Mucosa of rectum (tissue), 2 donors: Measurements from ENCODE around the gene SIRT3.

ENCODE experiments used
- H3K27ac ChIP-seq, 2 donors: one replicate each; pipeline ENCODE4 v1.7.0; 2013; ENCODE audit warnings: inconsistent platforms in 2 of 2, low read depth in 2 of 2, low read length in 2 of 2
- H3K27me3 ChIP-seq, 2 donors: one replicate each; pipeline ENCODE4 v1.7.0; 2013; ENCODE audit warnings: low read length in 2 of 2; ENCODE audit not compliant: control insufficient read depth in 2 of 2, insufficient read depth in 2 of 2
- H3K36me3 ChIP-seq, 2 donors: one replicate each; pipeline ENCODE4 v1.7.0; 2013; ENCODE audit warnings: low read length in 2 of 2; ENCODE audit not compliant: control insufficient read depth in 2 of 2, insufficient read depth in 2 of 2
- H3K4me1 ChIP-seq, 2 donors: one replicate each; pipeline ENCODE4 v1.7.0; 2013; ENCODE audit warnings: low read length in 2 of 2, mild to moderate bottlenecking in 1 of 2; ENCODE audit not compliant: control insufficient read depth in 2 of 2, insufficient read depth in 2 of 2
- H3K4me3 ChIP-seq, 2 donors: one replicate each; pipeline ENCODE4 v1.7.0; 2013; ENCODE audit warnings: low read length in 2 of 2
- H3K9ac ChIP-seq, 2 donors: one replicate each; pipeline ENCODE4 v1.7.0; 2013; ENCODE audit warnings: low read length in 2 of 2, low read depth in 1 of 2, mild to moderate bottlenecking in 1 of 2
- H3K9me3 ChIP-seq, 2 donors: one replicate each; pipeline ENCODE4 v1.7.0; 2013; ENCODE audit warnings: low read length in 2 of 2; ENCODE audit not compliant: control insufficient read depth in 2 of 2
- donor health status: healthy.
- donor health status: Normal muscosa, but diverticular disease.

The SIRT3 gene

GRCh38 chr11:209275-210121 lies 26.6 kb downstream of the SIRT3 start:
- peak overlapping the region; percentile 100 for H3K27ac ChIP-seq
- H3K36me3 ChIP-seq = peaks cover 47 to 63% of the 10 kb centered on the region in 2 donors
- no peaks in the 10 kb centered on the region for H3K27me3 ChIP-seq
- H3K4me1 ChIP-seq = peaks cover 26 to 28% of the 10 kb centered on the region in 2 donors
- peak overlapping the region; percentile 77 to 99 for H3K9ac ChIP-seq
- H3K4me3 ChIP-seq = peak overlapping the region; percentile 98 to 99
- no peaks in the 10 kb centered on the region for H3K9me3 ChIP-seq

DNA sequence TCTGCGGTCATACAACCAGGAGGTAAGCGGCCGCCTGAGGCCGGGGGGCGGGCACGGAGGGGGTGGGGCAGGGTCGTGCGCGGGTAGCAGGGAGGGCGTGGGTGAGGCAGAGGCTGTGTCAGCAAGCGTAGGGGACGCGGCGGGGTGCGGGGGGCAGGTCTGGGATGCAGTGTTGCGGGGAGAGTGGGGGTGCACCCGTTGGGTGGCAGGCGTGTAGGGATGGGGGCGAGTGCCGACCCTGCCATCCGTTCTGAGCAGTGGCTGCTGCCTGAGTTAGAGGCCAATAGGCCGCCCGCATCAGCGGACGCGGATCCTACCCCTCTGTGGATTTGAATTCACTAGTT lies 27.3 kb downstream of the SIRT3 start:
- H3K4me1 ChIP-seq = peaks cover 28 to 29% of the 10 kb centered on the region in 2 donors
- peak overlapping the region; percentile 98 to 99 for H3K4me3 ChIP-seq
- peak overlapping the region; percentile 77 to 99 for H3K9ac ChIP-seq
- no peaks in the 10 kb centered on the region for H3K9me3 ChIP-seq
- H3K27me3 ChIP-seq = no peaks in the 10 kb centered on the region
- peaks cover 47 to 63% of the 10 kb centered on the region in 2 donors for H3K36me3 ChIP-seq
- peak overlapping the region; percentile 100 for H3K27ac ChIP-seq

DNA sequence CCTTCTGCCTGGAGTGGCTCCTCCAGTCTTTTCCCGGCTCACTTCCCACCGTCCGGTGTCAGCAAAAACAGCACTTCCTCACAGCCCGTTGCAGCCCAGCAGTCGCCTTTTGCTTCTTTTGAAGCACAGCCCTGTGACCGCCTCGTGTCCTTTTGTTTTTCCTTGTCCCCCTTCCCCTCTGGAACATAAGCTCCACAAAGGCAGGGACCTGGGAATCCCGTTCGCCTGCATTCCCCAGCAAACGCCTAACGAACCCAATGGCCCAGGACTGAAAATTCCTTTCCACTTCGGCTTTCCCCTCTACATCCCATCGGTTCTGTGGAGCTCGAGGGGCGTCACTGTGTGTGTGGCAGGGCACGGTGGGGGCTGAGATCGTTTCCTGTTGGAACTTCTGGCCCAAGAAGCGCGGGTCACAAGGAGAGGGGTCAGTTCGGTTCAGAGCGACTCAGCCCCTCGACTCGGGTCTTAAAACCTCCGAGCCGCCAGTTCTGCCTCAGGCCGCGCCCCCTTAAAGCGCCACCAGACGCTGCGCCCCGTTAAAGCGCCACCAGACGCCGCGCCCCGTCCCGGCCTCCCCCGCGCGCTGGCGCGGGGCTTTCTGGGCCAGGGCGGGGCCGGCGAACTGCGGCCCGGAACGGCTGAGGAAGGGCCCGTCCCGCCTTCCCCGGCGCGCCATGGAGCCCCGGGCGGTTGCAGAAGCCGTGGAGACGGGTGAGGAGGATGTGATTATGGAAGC lies 27.8 kb downstream of the SIRT3 start:
- Histone ChIP-seq H3K4me3 (peak overlapping the region; percentile 98 to 99), H3K36me3 (peaks cover 49 to 65% of the 10 kb centered on the region in 2 donors), H3K27ac (peak overlapping the region; percentile 100), H3K9me3 (no peaks in the 10 kb centered on the region), H3K9ac (peak overlapping the region; percentile 99 to 100), H3K27me3 (no peaks in the 10 kb centered on the region), H3K4me1 (peaks cover 28 to 30% of the 10 kb centered on the region in 2 donors)

DNA sequence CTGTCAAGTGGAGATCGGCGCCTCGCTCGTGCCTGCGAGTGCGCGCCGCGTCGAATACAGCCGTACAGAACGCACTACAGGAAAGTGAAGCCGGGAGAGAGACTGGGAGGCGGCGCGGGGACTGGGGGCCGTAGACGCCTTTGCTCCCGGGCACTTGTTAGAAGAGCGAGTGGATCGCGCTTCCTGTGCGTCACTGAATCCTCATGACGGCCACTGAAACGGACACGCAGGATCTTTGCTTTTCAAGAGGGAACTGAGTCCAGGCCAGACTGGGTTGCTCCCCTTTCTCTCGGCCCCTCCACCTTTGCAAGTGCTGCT lies 28.3 kb downstream of the SIRT3 start:
- H3K4me3 ChIP-seq = peak overlapping the region; percentile 98 to 99
- peaks cover 28 to 30% of the 10 kb centered on the region in 2 donors for H3K4me1 ChIP-seq
- peaks cover 44 to 65% of the 10 kb centered on the region in 2 donors for H3K36me3 ChIP-seq
- H3K9me3 ChIP-seq = no peaks in the 10 kb centered on the region
- H3K9ac ChIP-seq = peak overlapping the region; percentile 99 to 100
- no peaks in the 10 kb centered on the region for H3K27me3 ChIP-seq
- peak overlapping the region; percentile 100 for H3K27ac ChIP-seq

GRCh38 chr11:207208-207862 lies 28.8 kb downstream of the SIRT3 start, which contains the start of the genes BET1L and RIC8A:
TSS of gene BET1L (minus strand) at chr11:207399. CDS start at chr11:207321, 78 bp downstream.
TSS of gene RIC8A (plus strand) at chr11:207708. CDS start at chr11:208855, 1,147 bp downstream.
- Histone ChIP-seq H3K27me3 (no peaks in the 10 kb centered on the region), H3K9ac (peak within 1 kb of the TSS; percentile 99 to 100), H3K4me3 (peak within 1 kb of the TSS; percentile 98 to 99), H3K27ac (peak within 1 kb of the TSS; percentile 100), H3K36me3 (peaks cover 39 to 64% of the 10 kb centered on the region in 2 donors), H3K9me3 (no peaks in the 10 kb centered on the region), H3K4me1 (peaks cover 28 to 30% of the 10 kb centered on the region in 2 donors)

GRCh38 chr11:206526-207207 lies 29.5 kb downstream of the SIRT3 start:
- Histone ChIP-seq H3K4me3 (peak overlapping the region; percentile 98), H3K9ac (peak overlapping the region; percentile 99 to 100), H3K4me1 (peaks cover 28 to 30% of the 10 kb centered on the region in 2 donors), H3K27ac (peak overlapping the region; percentile 100), H3K27me3 (no peaks in the 10 kb centered on the region), H3K36me3 (peaks cover 32 to 57% of the 10 kb centered on the region in 2 donors), H3K9me3 (no peaks in the 10 kb centered on the region)

GRCh38 chr11:206002-206384 lies 30.1 kb downstream of the SIRT3 start:
- H3K27ac ChIP-seq = peak overlapping the region in 1 of 2 donors; percentile 100
- H3K27me3 ChIP-seq = no peaks in the 10 kb centered on the region
- peaks cover 28 to 30% of the 10 kb centered on the region in 2 donors for H3K4me1 ChIP-seq
- H3K9me3 ChIP-seq = no peaks in the 10 kb centered on the region
- H3K4me3 ChIP-seq = peak overlapping the region; percentile 98
- H3K9ac ChIP-seq = peak overlapping the region; percentile 99 to 100
- peaks cover 25 to 52% of the 10 kb centered on the region in 2 donors for H3K36me3 ChIP-seq

- Histone ChIP-seq H3K9ac (peak overlapping the region; percentile 34 to 99), H3K27ac (no peak overlapping the region), H3K9me3 (no peaks in the 10 kb centered on the region), H3K4me1 (peaks cover 27 to 28% of the 10 kb centered on the region in 2 donors), H3K27me3 (no peaks in the 10 kb centered on the region), H3K4me3 (peak overlapping the region in 1 of 2 donors; percentile 98), H3K36me3 (peaks cover 23 to 51% of the 10 kb centered on the region in 2 donors)
Measured at GRCh38 chr11:205221-206001, 30.7 kb downstream of the SIRT3 start.

- Histone ChIP-seq H3K4me3 (no peak overlapping the region), H3K4me1 (peaks cover 20% of the 10 kb centered on the region in 2 donors), H3K27me3 (no peaks in the 10 kb centered on the region), H3K27ac (no peak overlapping the region), H3K9me3 (no peaks in the 10 kb centered on the region), H3K9ac (no peak overlapping the region), H3K36me3 (peaks cover 23 to 45% of the 10 kb centered on the region in 2 donors)
Measured at GRCh38 chr11:204587-205109, 31.5 kb downstream of the SIRT3 start.
